Midbrain (tissue), 1 donor: Measurements from ENCODE around the gene COP1.

Source experiments
- DNase-seq: peaks from one replicate; lab custom pipeline; 2025; lab: John Stamatoyannopoulos, UW

COP1 gene

GRCh38 chr1:176199707-176200106, 7.4 kb downstream of the COP1 start:
- no peak for DNase-seq

- DNase-seq: no peak
These were observed 8.7 kb downstream of the COP1 start for GRCh38 chr1:176198413-176198812.

- no peak for DNase-seq
These were observed 10.4 kb downstream of the COP1 start for GRCh38 chr1:176196728-176197127.

GRCh38 chr1:176195547-176195946, 11.5 kb downstream of the COP1 start:
- no peak for DNase-seq

GRCh38 chr1:176193663-176194062, 13.4 kb downstream of the COP1 start:
- DNase-seq: no peak

GRCh38 chr1:176193023-176193422, 14.1 kb downstream of the COP1 start:
- DNase-seq: no peak

- no peak for DNase-seq
These were observed 18.5 kb downstream of the COP1 start for GRCh38 chr1:176188604-176189003.

GRCh38 chr1:176187001-176187400, 20.1 kb downstream of the COP1 start:
- no peak for DNase-seq

- no peak for DNase-seq
These were observed 23.5 kb downstream of the COP1 start for GRCh38 chr1:176183618-176184017.

GRCh38 chr1:176178316-176178715, 28.8 kb downstream of the COP1 start:
- DNase-seq: no peak

GRCh38 chr1:176177764-176178163, 29.3 kb downstream of the COP1 start:
- DNase-seq: no peak

- DNase-seq: no peak
These were observed 33.0 kb downstream of the COP1 start for GRCh38 chr1:176174108-176174507.

- DNase-seq: no peak
These were observed 34.9 kb downstream of the COP1 start for GRCh38 chr1:176172215-176172614.

GRCh38 chr1:176167210-176167609, 39.9 kb downstream of the COP1 start:
- DNase-seq: no peak

- DNase-seq: no peak
These were observed 41.5 kb downstream of the COP1 start for GRCh38 chr1:176165573-176165972.

- no peak for DNase-seq
These were observed 42.9 kb downstream of the COP1 start for GRCh38 chr1:176164014-176164678.

GRCh38 chr1:176159993-176160392, 47.1 kb downstream of the COP1 start:
- DNase-seq: no peak

- no peak for DNase-seq
These were observed 49.1 kb downstream of the COP1 start for GRCh38 chr1:176157995-176158394.

- DNase-seq: no peak
These were observed 56.9 kb downstream of the COP1 start for GRCh38 chr1:176149939-176150807.

- no peak for DNase-seq
These were observed 62.6 kb downstream of the COP1 start for GRCh38 chr1:176144526-176144925.

GRCh38 chr1:176142973-176143372, 64.1 kb downstream of the COP1 start:
- DNase-seq: no peak

- no peak for DNase-seq
These were observed 65.6 kb downstream of the COP1 start for GRCh38 chr1:176141449-176141848.

GRCh38 chr1:176136891-176137290, 70.2 kb downstream of the COP1 start:
- DNase-seq: no peak
